K562 (cell line): ENCODE results near the gene KCNH2. TPM values are rescaled to one million over a fixed set of nuclear protein-coding genes. Genes with fewer than 3 reads are reported as not detected.

ENCODE experiments used
- BDP1 ChIP-seq: IDR thresholded peaks from 3 replicates; pipeline ENCODE4 v1.6.1; 2011; ENCODE audit not compliant: insufficient read length, insufficient read depth
- GTF2E2 ChIP-seq: fragments of 200-800 bp; sonication (Bioruptor generic); IDR thresholded peaks from 2 replicates; pipeline ENCODE4 v1.6.1; 2016; ENCODE audit warnings: missing genetic modification characterization, missing compliant biosample characterization
- MAZ ChIP-seq, 2 experiments: fragments of 450-650 bp in 1 of 2; sonication (generic) in 1 of 2; formaldehyde crosslinking; IDR thresholded peaks in 1 of 2; conservative IDR thresholded peaks in 1 of 2; 2 replicates each; pipeline versions ENCODE4 v1.4.0 to v1.5.0; 2020; ENCODE audit warnings: mild to moderate bottlenecking in 1 of 2, missing genetic modification reagents in 1 of 2
- MED1 ChIP-seq: sonication (generic); formaldehyde crosslinking; IDR thresholded peaks from 2 replicates; pipeline ENCODE4 v1.8.1; 2023; ENCODE audit warnings: missing genetic modification reagents, borderline replicate concordance
- MEF2D ChIP-seq: conservative IDR thresholded peaks from 2 replicates; pipeline ENCODE4 v1.6.1; 2016; ENCODE audit warnings: low read depth, missing genetic modification characterization, missing compliant biosample characterization
- NR0B1 ChIP-seq: fragments of 450-650 bp; IDR thresholded peaks from one replicate; pipeline ENCODE4 v1.6.1; 2018; ENCODE audit warnings: mild to moderate bottlenecking, moderate library complexity; ENCODE audit not compliant: partially characterized antibody
- NR4A1 ChIP-seq, 2 experiments: fragments of 250-450 bp in 1 of 2; fragments of 450-650 bp in 1 of 2; sonication (Bioruptor Pico) in 1 of 2; IDR thresholded peaks; 2 replicates each; pipeline versions ENCODE4 v1.4.0 to v1.6.1; 2016 to 2020; ENCODE audit warnings: mild to moderate bottlenecking in 2 of 2, missing compliant biosample characterization in 1 of 2, missing genetic modification characterization in 1 of 2, moderate library complexity in 1 of 2
- PHF20 ChIP-seq: fragments of 450-650 bp; IDR thresholded peaks from 2 replicates; pipeline ENCODE4 v1.6.1; 2018; ENCODE audit not compliant: partially characterized antibody
- PHF21A ChIP-seq: fragments of 450-650 bp; IDR thresholded peaks from 2 replicates; pipeline ENCODE4 v1.6.1; 2017; ENCODE audit warnings: low read depth, borderline replicate concordance
- RUNX1 ChIP-seq: sonication (generic); IDR thresholded peaks from 2 replicates; pipeline ENCODE4 v1.6.1; 2016; ENCODE audit warnings: antibody characterized with exemption, low read depth
- SETDB1 ChIP-seq: IDR thresholded peaks from one replicate; pipeline ENCODE4 v1.6.1; 2012; ENCODE audit warnings: low read length, control low read depth, inconsistent platforms
- STAT5A ChIP-seq: IDR thresholded peaks from 2 replicates; pipeline ENCODE4 v1.6.1; 2012; ENCODE audit warnings: low read length, inconsistent platforms, borderline replicate concordance
- USF1 ChIP-seq: sonication (generic); formaldehyde crosslinking; IDR thresholded peaks from 2 replicates; pipeline ENCODE4 v1.9.0; 2022; ENCODE audit warnings: mild to moderate bottlenecking, missing genetic modification reagents
- ZBTB2 ChIP-seq: fragments of 450-650 bp; IDR thresholded peaks from 2 replicates; pipeline ENCODE4 v1.6.1; 2016; ENCODE audit warnings: antibody characterized with exemption
- ZNF133 ChIP-seq: fragments of 250-450 bp; sonication (Bioruptor Pico); IDR thresholded peaks from 2 replicates; pipeline ENCODE4 v1.4.0; 2020; ENCODE audit warnings: mild to moderate bottlenecking
- ZNF184 ChIP-seq: sonication (generic); formaldehyde crosslinking; IDR thresholded peaks from 2 replicates; pipeline ENCODE4 v1.5.0; 2020; ENCODE audit warnings: missing genetic modification reagents
- ZNF280A ChIP-seq: fragments of 450-650 bp; IDR thresholded peaks from 2 replicates; pipeline ENCODE4 v1.6.1; 2018; ENCODE audit warnings: mild to moderate bottlenecking, low read depth; ENCODE audit not compliant: partially characterized antibody
- ZNF512 ChIP-seq: IDR thresholded peaks from 2 replicates; pipeline ENCODE4 v1.6.1; 2016; ENCODE audit warnings: missing genetic modification characterization, missing compliant biosample characterization
- ZNF830 ChIP-seq: fragments of 250-450 bp; sonication (Bioruptor Pico); IDR thresholded peaks from 2 replicates; pipeline ENCODE4 v1.5.0; 2021; ENCODE audit warnings: mild to moderate bottlenecking
- polyA plus RNA-seq, 8 experiments: library from polyadenylated mRNA; depleted of rRNA in 4 of 8; stranded (reverse) in 5 of 8; unstranded in 3 of 8; fragments of >200 nt; fragmentation: Nextera tagmentation in 2 of 8; fragmentation: Illumina TruSeq in 1 of 8; extraction: Ambion mirVana in 2 of 8; extraction: Trizol in 1 of 8; gene quantifications; 2 replicates each; pipeline versions ENCODE4 v1.2.1 to v1.2.3, GENCODE V29; 2011 to 2014; ENCODE audit warnings: inconsistent platforms in 1 of 8, missing spikeins in 1 of 8
- total RNA-seq, 7 experiments: library from RNA; depleted of rRNA in 6 of 7; stranded (reverse); fragments of >200 nt in 6 of 7; fragmentation: Illumina TruSeq in 2 of 7; extraction: Trizol in 2 of 7; gene quantifications; 2 replicates each; pipeline versions ENCODE4 v1.2.1 to v1.2.3, GENCODE V29; 2011 to 2021; ENCODE audit warnings: low replicate concordance in 1 of 7

KCNH2 gene
- total and polyA plus RNA-seq, 9 of the 15 experiments (the other 6 are each of a cell fraction or from before 2014, with no cell fraction given): 18.1 to 368 (median 218) TPM

- TF ChIP-seq ZNF512 (tag) (no peak), MEF2D (tag) (no peak), MED1 (no peak), ZNF830 (CRISPR knock-in tag) (0 out of 2 replicates have a peak, but pooled peaks have one; percentile 3), MAZ (CRISPR knock-in tag; conservative IDR thresholded peaks at IDR 0.05 in 1 of 2, IDR thresholded peaks at IDR 0.05 in 1 of 2) (peak in 1 of 2 experiments; percentile 61; a peak in 2 of 4 replicates), RUNX1 (no peak), USF1 (CRISPR knock-in tag) (0 out of 2 replicates have a peak, but pooled peaks have one; percentile 0), STAT5A (no peak), GTF2E2 (no peak), ZNF184 (no peak), BDP1 (no peak), ZNF280A (no peak), NR4A1 (CRISPR knock-in tag; IDR thresholded peaks at IDR 0.05) (peak; percentile 76), NR4A1 (tag; IDR thresholded peaks at IDR 0.05) (peak; percentile 87; the same call in 1 of the 2 replicates), ZBTB2 (peak; percentile 54; the same call in 1 of the 2 replicates), PHF21A (no peak), ZNF133 (no peak), NR0B1 (no peak), SETDB1 (no peak), PHF20 (no peak)
Observed at GRCh38 chr7:150961510-150962289, 16.4 kb downstream of the KCNH2 start (continued).
